Gastroesophageal sphincter (tissue), 4 donors: ENCODE measurements around the gene DCLRE1C. TPM values are rescaled to one million over a fixed set of nuclear protein-coding genes. Genes with fewer than 3 reads are reported as not detected.

ENCODE experiments used
- ATAC-seq: fragments of 150-250 bp; one replicate; pipeline ENCODE4 v1.9.1; 2016; ENCODE audit warnings: mild to moderate bottlenecking, moderate library complexity
- H3K27ac ChIP-seq, 4 donors: fragments of 200-600 bp; sonication (generic) in 3 of 4; 1 replicate in 3 of 4; 2 replicates in 1 of 4; pipeline ENCODE4 v1.5.1; 2016 to 2019
- H3K27me3 ChIP-seq: fragments of 200-600 bp; sonication (generic); one replicate; pipeline ENCODE4 v1.5.1; 2019
- H3K36me3 ChIP-seq, 2 donors: fragments of 200-600 bp; sonication (generic); one replicate each; pipeline ENCODE4 v1.5.1; 2019; ENCODE audit warnings: control low read depth in 1 of 2
- H3K4me1 ChIP-seq, 3 donors: fragments of 200-600 bp; sonication (generic); 1 replicate in 2 of 3; 2 replicates in 1 of 3; pipeline ENCODE4 v1.5.1; 2016 to 2019; ENCODE audit warnings: control low read depth in 2 of 3
- H3K4me3 ChIP-seq, 2 donors: fragments of 200-600 bp; sonication (generic); one replicate each; pipeline ENCODE4 v1.5.1; 2019; ENCODE audit warnings: mild to moderate bottlenecking in 1 of 2, moderate library complexity in 1 of 2
- H3K9me3 ChIP-seq, 3 donors: fragments of 200-600 bp; sonication (generic); one replicate each; pipeline ENCODE4 v1.5.1; 2017 to 2019; ENCODE audit warnings: control low read depth in 2 of 3
- CTCF ChIP-seq, 4 experiments: fragments of 200-600 bp in 2 of 4; fragments of 450-650 bp in 2 of 4; sonication (generic) in 1 of 4; IDR thresholded peaks; one replicate each; pipeline ENCODE4 v1.5.1; 2017 to 2019; ENCODE audit warnings: antibody characterized with exemption in 4 of 4, mild to moderate bottlenecking in 2 of 4, moderate library complexity in 2 of 4
- EP300 ChIP-seq: sonication (generic); formaldehyde crosslinking; IDR thresholded peaks from one replicate; pipeline ENCODE4 v1.6.1; 2017; ENCODE audit warnings: antibody characterized with exemption, mild to moderate bottlenecking
- POLR2A ChIP-seq, 2 donors: fragments of 450-650 bp; IDR thresholded peaks; one replicate each; pipeline ENCODE4 v1.6.1; 2017; ENCODE audit warnings: antibody characterized with exemption in 2 of 2, mild to moderate bottlenecking in 2 of 2, moderate library complexity in 1 of 2
- POLR2AphosphoS5 ChIP-seq: sonication (generic); formaldehyde crosslinking; IDR thresholded peaks from one replicate; pipeline ENCODE4 v1.6.1; 2017; ENCODE audit warnings: antibody characterized with exemption
- WGBS, 2 donors: methylation state at CpG; one replicate each; pipeline ENCODE4 v1.1.5; 2018; ENCODE audit warnings: low coverage in 1 of 2; 5-methylcytosine and 5-hydroxymethylcytosine counted together
- total RNA-seq, 4 donors: library from RNA; depleted of rRNA; stranded (reverse); fragments of >200 nt; gene quantifications; one replicate each; pipeline ENCODE4 v1.1.0, GENCODE V29; 2016

The DCLRE1C gene
- total RNA-seq, 4 donors from 2014 or later, result 7.7 to 16.8 (median 11.6) TPM

GRCh38 chr10:14904864-14905263 lies 49.0 kb downstream of the DCLRE1C start:
- no peak for TF ChIP-seq CTCF (IDR thresholded peaks at IDR 0.05)
- Histone ChIP-seq H3K36me3 (peaks cover 5 to 48% of the 10 kb centered on the region in 2 donors), H3K4me3 (no peak overlapping the region), H3K9me3 (no peaks in the 10 kb centered on the region), H3K27ac (no peak overlapping the region), H3K27me3 (no peaks in the 10 kb centered on the region), H3K4me1 (no peaks in the 10 kb centered on the region)
- no peak for ATAC-seq
- WGBS, 2 donors, result 92% methylated on average over 2 of the region's 2 CpGs

GRCh38 chr10:14904316-14904732 lies 49.6 kb downstream of the DCLRE1C start:
- Histone ChIP-seq H3K36me3 (peaks cover 5 to 43% of the 10 kb centered on the region in 2 donors), H3K4me3 (no peak overlapping the region), H3K4me1 (no peaks in the 10 kb centered on the region), H3K27me3 (no peaks in the 10 kb centered on the region), H3K27ac (no peak overlapping the region), H3K9me3 (no peaks in the 10 kb centered on the region)
- TF ChIP-seq POLR2A (IDR thresholded peaks at IDR 0.05) (no peak), CTCF (IDR thresholded peaks at IDR 0.05) (peak; percentile 29 to 53 (median 48)), POLR2AphosphoS5 (no peak), EP300 (no peak)
- no peak for ATAC-seq
- WGBS, 2 donors, result 22 to 36% methylated on average over 1 of the region's 1 CpG

- Histone ChIP-seq H3K4me1 (no peaks in the 10 kb centered on the region), H3K27me3 (no peaks in the 10 kb centered on the region), H3K9me3 (no peaks in the 10 kb centered on the region), H3K36me3 (no peaks in the 10 kb centered on the region), H3K4me3 (no peak overlapping the region), H3K27ac (no peak overlapping the region)
- no peak for ATAC-seq
- WGBS, 2 donors, result 71 to 100% methylated on average over 1 of the region's 1 CpG
- TF ChIP-seq POLR2AphosphoS5 (no peak), POLR2A (IDR thresholded peaks at IDR 0.05) (no peak), EP300 (no peak), CTCF (IDR thresholded peaks at IDR 0.05) (no peak)
Measured at GRCh38 chr10:14891151-14891550, 62.7 kb downstream of the DCLRE1C start.

- ATAC-seq, result no peak
- no peak for TF ChIP-seq CTCF (IDR thresholded peaks at IDR 0.05)
- TF ChIP-seq POLR2A (IDR thresholded peaks at IDR 0.05), result no peak
- no peak for TF ChIP-seq POLR2AphosphoS5
- TF ChIP-seq EP300, result no peak
- H3K27me3 ChIP-seq, result no peaks in the 10 kb centered on the region
- H3K27ac ChIP-seq, result no peak overlapping the region
- H3K36me3 ChIP-seq, result no peaks in the 10 kb centered on the region
- H3K4me3 ChIP-seq, result no peak overlapping the region
- no peaks in the 10 kb centered on the region for H3K4me1 ChIP-seq
- WGBS, 2 donors, result 79 to 100% methylated on average over 1 to 2 of the region's 2 CpGs
- no peaks in the 10 kb centered on the region for H3K9me3 ChIP-seq
Measured at GRCh38 chr10:14889318-14889717, 64.6 kb downstream of the DCLRE1C start.

GRCh38 chr10:14884082-14884481 lies 69.8 kb downstream of the DCLRE1C start:
- no peak for ATAC-seq
- H3K27me3 ChIP-seq, result no peaks in the 10 kb centered on the region
- WGBS, 2 donors, result 93% methylated on average over 3 of the region's 3 CpGs
- no peak overlapping the region for H3K4me3 ChIP-seq
- H3K27ac ChIP-seq, result no peak overlapping the region
- TF ChIP-seq POLR2AphosphoS5, result no peak
- no peak for TF ChIP-seq POLR2A (IDR thresholded peaks at IDR 0.05)
- no peak for TF ChIP-seq CTCF (IDR thresholded peaks at IDR 0.05)
- TF ChIP-seq EP300, result no peak
- H3K4me1 ChIP-seq, result peaks cover 0 to 13% (median 3%) of the 10 kb centered on the region in 3 donors
- H3K9me3 ChIP-seq, result no peaks in the 10 kb centered on the region
- H3K36me3 ChIP-seq, result no peaks in the 10 kb centered on the region
